ENCODE measurements around the gene ACTG1. TPM values are rescaled to one million over a fixed set of nuclear protein-coding genes. Genes with fewer than 3 reads are reported as not detected.

ACTG1 gene
- total and polyA plus RNA-seq, 9 of the 15 experiments (the other 6 are each of a cell fraction or from before 2014, with no cell fraction given), result 224 to 1,775 (median 568) TPM

DNA sequence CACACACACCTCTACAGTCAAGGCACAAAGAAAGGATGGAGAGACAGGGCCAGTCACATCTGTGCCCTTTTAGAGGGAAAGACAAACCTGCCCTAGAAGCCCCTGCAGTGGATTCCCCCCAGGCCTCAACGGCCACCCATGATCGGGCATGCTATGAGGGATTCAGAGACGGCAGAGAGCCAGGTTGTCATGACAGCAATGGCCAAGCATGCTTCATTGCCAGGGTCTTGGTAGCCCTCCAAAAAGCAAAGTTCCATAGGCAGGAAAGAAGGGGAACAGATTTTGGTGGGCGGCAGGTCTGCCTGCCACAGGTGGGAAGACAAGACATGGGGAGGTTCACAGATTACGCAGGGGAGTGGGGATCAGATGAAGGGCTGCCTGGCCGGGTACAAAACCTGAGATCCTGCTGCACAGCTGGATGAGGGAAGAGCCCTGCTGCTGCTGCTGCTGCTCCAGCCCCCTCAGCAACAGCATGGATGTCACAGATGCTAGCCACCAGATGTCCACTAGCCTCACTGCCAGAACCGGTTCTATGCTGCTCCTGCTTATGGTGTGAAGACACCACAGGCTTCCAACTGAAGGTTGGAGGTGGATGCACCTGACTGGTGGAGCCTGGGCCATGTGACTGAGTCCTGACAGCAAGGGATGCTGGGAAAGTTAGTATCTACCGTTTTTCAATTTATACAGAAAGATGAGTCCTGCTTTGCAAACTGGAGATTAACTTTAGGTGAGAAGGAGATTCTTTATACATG, 17.8 kb downstream of the ACTG1 start (continued):
- TF ChIP-seq, protein P1, sequence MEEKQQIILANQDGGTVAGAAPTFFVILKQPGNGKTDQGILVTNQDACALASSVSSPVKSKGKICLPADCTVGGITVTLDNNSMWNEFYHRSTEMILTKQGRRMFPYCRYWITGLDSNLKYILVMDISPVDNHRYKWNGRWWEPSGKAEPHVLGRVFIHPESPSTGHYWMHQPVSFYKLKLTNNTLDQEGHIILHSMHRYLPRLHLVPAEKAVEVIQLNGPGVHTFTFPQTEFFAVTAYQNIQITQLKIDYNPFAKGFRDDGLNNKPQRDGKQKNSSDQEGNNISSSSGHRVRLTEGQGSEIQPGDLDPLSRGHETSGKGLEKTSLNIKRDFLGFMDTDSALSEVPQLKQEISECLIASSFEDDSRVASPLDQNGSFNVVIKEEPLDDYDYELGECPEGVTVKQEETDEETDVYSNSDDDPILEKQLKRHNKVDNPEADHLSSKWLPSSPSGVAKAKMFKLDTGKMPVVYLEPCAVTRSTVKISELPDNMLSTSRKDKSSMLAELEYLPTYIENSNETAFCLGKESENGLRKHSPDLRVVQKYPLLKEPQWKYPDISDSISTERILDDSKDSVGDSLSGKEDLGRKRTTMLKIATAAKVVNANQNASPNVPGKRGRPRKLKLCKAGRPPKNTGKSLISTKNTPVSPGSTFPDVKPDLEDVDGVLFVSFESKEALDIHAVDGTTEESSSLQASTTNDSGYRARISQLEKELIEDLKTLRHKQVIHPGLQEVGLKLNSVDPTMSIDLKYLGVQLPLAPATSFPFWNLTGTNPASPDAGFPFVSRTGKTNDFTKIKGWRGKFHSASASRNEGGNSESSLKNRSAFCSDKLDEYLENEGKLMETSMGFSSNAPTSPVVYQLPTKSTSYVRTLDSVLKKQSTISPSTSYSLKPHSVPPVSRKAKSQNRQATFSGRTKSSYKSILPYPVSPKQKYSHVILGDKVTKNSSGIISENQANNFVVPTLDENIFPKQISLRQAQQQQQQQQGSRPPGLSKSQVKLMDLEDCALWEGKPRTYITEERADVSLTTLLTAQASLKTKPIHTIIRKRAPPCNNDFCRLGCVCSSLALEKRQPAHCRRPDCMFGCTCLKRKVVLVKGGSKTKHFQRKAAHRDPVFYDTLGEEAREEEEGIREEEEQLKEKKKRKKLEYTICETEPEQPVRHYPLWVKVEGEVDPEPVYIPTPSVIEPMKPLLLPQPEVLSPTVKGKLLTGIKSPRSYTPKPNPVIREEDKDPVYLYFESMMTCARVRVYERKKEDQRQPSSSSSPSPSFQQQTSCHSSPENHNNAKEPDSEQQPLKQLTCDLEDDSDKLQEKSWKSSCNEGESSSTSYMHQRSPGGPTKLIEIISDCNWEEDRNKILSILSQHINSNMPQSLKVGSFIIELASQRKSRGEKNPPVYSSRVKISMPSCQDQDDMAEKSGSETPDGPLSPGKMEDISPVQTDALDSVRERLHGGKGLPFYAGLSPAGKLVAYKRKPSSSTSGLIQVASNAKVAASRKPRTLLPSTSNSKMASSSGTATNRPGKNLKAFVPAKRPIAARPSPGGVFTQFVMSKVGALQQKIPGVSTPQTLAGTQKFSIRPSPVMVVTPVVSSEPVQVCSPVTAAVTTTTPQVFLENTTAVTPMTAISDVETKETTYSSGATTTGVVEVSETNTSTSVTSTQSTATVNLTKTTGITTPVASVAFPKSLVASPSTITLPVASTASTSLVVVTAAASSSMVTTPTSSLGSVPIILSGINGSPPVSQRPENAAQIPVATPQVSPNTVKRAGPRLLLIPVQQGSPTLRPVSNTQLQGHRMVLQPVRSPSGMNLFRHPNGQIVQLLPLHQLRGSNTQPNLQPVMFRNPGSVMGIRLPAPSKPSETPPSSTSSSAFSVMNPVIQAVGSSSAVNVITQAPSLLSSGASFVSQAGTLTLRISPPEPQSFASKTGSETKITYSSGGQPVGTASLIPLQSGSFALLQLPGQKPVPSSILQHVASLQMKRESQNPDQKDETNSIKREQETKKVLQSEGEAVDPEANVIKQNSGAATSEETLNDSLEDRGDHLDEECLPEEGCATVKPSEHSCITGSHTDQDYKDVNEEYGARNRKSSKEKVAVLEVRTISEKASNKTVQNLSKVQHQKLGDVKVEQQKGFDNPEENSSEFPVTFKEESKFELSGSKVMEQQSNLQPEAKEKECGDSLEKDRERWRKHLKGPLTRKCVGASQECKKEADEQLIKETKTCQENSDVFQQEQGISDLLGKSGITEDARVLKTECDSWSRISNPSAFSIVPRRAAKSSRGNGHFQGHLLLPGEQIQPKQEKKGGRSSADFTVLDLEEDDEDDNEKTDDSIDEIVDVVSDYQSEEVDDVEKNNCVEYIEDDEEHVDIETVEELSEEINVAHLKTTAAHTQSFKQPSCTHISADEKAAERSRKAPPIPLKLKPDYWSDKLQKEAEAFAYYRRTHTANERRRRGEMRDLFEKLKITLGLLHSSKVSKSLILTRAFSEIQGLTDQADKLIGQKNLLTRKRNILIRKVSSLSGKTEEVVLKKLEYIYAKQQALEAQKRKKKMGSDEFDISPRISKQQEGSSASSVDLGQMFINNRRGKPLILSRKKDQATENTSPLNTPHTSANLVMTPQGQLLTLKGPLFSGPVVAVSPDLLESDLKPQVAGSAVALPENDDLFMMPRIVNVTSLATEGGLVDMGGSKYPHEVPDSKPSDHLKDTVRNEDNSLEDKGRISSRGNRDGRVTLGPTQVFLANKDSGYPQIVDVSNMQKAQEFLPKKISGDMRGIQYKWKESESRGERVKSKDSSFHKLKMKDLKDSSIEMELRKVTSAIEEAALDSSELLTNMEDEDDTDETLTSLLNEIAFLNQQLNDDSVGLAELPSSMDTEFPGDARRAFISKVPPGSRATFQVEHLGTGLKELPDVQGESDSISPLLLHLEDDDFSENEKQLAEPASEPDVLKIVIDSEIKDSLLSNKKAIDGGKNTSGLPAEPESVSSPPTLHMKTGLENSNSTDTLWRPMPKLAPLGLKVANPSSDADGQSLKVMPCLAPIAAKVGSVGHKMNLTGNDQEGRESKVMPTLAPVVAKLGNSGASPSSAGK (IDR thresholded peaks at IDR 0.05), result peak; percentile 70
- TF ChIP-seq NR2C1 (IDR thresholded peaks at IDR 0.05) (no peak), NR2C1 (tag; IDR thresholded peaks at IDR 0.05) (0 out of 2 replicates have a peak, but pooled peaks have one; percentile 12), FOXJ2 (tag; IDR thresholded peaks at IDR 0.05) (no peak), ZNF143 (CRISPR knock-in tag; IDR thresholded peaks at IDR 0.05) (peak; percentile 56; the same call in 1 of the 2 replicates), ZC3H4 (CRISPR knock-in tag; IDR thresholded peaks at IDR 0.05; ENCODE audit: borderline replicate concordance) (no peak), KDM2B (CRISPR knock-in tag; IDR thresholded peaks at IDR 0.05) (no peak), L3MBTL2 (IDR thresholded peaks at IDR 0.05) (peak; percentile 79), RCOR1 (IDR thresholded peaks at IDR 0.05; ENCODE audit: borderline replicate concordance in 1 of 2, low read depth in 2 of 2, low read length in 2 of 2) (no peak)
- TF ChIP-seq, protein P2, sequence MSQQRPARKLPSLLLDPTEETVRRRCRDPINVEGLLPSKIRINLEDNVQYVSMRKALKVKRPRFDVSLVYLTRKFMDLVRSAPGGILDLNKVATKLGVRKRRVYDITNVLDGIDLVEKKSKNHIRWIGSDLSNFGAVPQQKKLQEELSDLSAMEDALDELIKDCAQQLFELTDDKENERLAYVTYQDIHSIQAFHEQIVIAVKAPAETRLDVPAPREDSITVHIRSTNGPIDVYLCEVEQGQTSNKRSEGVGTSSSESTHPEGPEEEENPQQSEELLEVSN (IDR thresholded peaks at IDR 0.05; ENCODE audit: borderline replicate concordance in 1 of 2, extremely low read depth in 1 of 2, insufficient read depth in 1 of 2, insufficient read length in 1 of 2, low read depth in 1 of 2, low read length in 1 of 2, poor library complexity in 1 of 2, severe bottlenecking in 1 of 2), result peak in 1 of 2 experiments; percentile 34
- TF ChIP-seq, protein P3, sequence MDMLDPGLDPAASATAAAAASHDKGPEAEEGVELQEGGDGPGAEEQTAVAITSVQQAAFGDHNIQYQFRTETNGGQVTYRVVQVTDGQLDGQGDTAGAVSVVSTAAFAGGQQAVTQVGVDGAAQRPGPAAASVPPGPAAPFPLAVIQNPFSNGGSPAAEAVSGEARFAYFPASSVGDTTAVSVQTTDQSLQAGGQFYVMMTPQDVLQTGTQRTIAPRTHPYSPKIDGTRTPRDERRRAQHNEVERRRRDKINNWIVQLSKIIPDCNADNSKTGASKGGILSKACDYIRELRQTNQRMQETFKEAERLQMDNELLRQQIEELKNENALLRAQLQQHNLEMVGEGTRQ (CRISPR knock-in tag; IDR thresholded peaks at IDR 0.05), result peak; percentile 93
- TF ChIP-seq, protein P4, sequence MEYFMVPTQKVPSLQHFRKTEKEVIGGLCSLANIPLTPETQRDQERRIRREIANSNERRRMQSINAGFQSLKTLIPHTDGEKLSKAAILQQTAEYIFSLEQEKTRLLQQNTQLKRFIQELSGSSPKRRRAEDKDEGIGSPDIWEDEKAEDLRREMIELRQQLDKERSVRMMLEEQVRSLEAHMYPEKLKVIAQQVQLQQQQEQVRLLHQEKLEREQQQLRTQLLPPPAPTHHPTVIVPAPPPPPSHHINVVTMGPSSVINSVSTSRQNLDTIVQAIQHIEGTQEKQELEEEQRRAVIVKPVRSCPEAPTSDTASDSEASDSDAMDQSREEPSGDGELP (CRISPR knock-in tag; IDR thresholded peaks at IDR 0.05; ENCODE audit: borderline replicate concordance), result peak; percentile 22; the same call in 1 of the 2 replicates

Data from K562 (cell line).